Trophoblast cell (in vitro differentiated cells and primary cell): ENCODE data around the gene PCYT2.

Source experiments
- DNase-seq, 2 donors: peaks; one replicate each; pipeline ENCODE4 v3.0.0-alpha.2; 2016
- H2AFZ ChIP-seq: 2 replicates; pipeline ENCODE4 v1.6.1; 2013; ENCODE audit warnings: low read length, moderate library complexity, mild to moderate bottlenecking; ENCODE audit not compliant: insufficient read depth, poor library complexity
- H2AK5ac ChIP-seq: 2 replicates; pipeline ENCODE4 v1.6.1; 2013; ENCODE audit warnings: mild to moderate bottlenecking, low read length
- H2BK120ac ChIP-seq: 2 replicates; pipeline ENCODE4 v1.6.1; 2013; ENCODE audit warnings: low read length, mild to moderate bottlenecking, moderate library complexity; ENCODE audit not compliant: insufficient read depth, poor library complexity
- H2BK12ac ChIP-seq: 2 replicates; pipeline ENCODE4 v1.6.1; 2013; ENCODE audit warnings: mild to moderate bottlenecking, low read length, moderate library complexity
- H2BK5ac ChIP-seq: 2 replicates; pipeline ENCODE4 v1.6.1; 2013; ENCODE audit warnings: low read length, low read depth, moderate library complexity, mild to moderate bottlenecking; ENCODE audit not compliant: poor library complexity
- H3K14ac ChIP-seq: 2 replicates; pipeline ENCODE4 v1.6.1; 2013; ENCODE audit warnings: mild to moderate bottlenecking, low read length
- H3K18ac ChIP-seq: 2 replicates; pipeline ENCODE4 v1.6.1; 2013; ENCODE audit warnings: mild to moderate bottlenecking, low read length
- H3K23ac ChIP-seq: 2 replicates; pipeline ENCODE4 v1.6.1; 2013; ENCODE audit warnings: low read length
- H3K27ac ChIP-seq: 2 replicates; pipeline ENCODE4 v1.5.1; 2013; ENCODE audit warnings: low read depth, mild to moderate bottlenecking, inconsistent platforms, low read length, moderate library complexity
- H3K27me3 ChIP-seq: 2 replicates; pipeline ENCODE4 v1.6.1; 2013; ENCODE audit warnings: inconsistent platforms, mild to moderate bottlenecking, low read length, moderate library complexity; ENCODE audit not compliant: insufficient read depth
- H3K36me3 ChIP-seq, 2 experiments: 1 replicate in 1 of 2; 2 replicates in 1 of 2; pipeline ENCODE4 v1.6.1; 2013; ENCODE audit warnings: low read length in 2 of 2, mild to moderate bottlenecking in 2 of 2, moderate library complexity in 1 of 2; ENCODE audit not compliant: insufficient read depth in 2 of 2, control insufficient read depth in 1 of 2
- H3K4ac ChIP-seq: 2 replicates; pipeline ENCODE4 v1.6.1; 2013; ENCODE audit warnings: low read depth, mild to moderate bottlenecking, low read length, moderate library complexity
- H3K4me1 ChIP-seq, 2 experiments: 1 replicate in 1 of 2; 2 replicates in 1 of 2; pipeline ENCODE4 v1.6.1; 2013; ENCODE audit warnings: low read length in 2 of 2, mild to moderate bottlenecking in 2 of 2, moderate library complexity in 1 of 2; ENCODE audit not compliant: insufficient read depth in 2 of 2, control insufficient read depth in 1 of 2
- H3K4me2 ChIP-seq: 2 replicates; pipeline ENCODE4 v1.6.1; 2013; ENCODE audit warnings: inconsistent platforms, mild to moderate bottlenecking, low read length, moderate library complexity
- H3K4me3 ChIP-seq: 2 replicates; pipeline ENCODE4 v1.5.1; 2013; ENCODE audit warnings: mild to moderate bottlenecking, low read depth, low read length, inconsistent platforms
- H3K79me1 ChIP-seq: one replicate; pipeline ENCODE4 v1.6.1; 2013; ENCODE audit warnings: low read length
- H3K79me2 ChIP-seq: 2 replicates; pipeline ENCODE4 v1.6.1; 2013; ENCODE audit warnings: low read length, mild to moderate bottlenecking; ENCODE audit not compliant: control insufficient read depth, insufficient read depth, poor library complexity
- H3K9ac ChIP-seq: 2 replicates; pipeline ENCODE4 v1.6.1; 2013; ENCODE audit warnings: mild to moderate bottlenecking, low read length
- H3K9me3 ChIP-seq: 2 replicates; pipeline ENCODE4 v1.6.1; 2013; ENCODE audit warnings: low read depth, mild to moderate bottlenecking, control low read depth, inconsistent platforms, low read length; ENCODE audit not compliant: insufficient read depth
- H4K12ac ChIP-seq: 2 replicates; pipeline ENCODE4 v1.6.1; 2013; ENCODE audit warnings: low read depth, mild to moderate bottlenecking, low read length, moderate library complexity
- H4K8ac ChIP-seq: 2 replicates; pipeline ENCODE4 v1.6.1; 2013; ENCODE audit warnings: low read depth, mild to moderate bottlenecking, low read length, moderate library complexity
- H4K91ac ChIP-seq: one replicate; pipeline ENCODE4 v1.6.1; 2013; ENCODE audit warnings: low read depth, mild to moderate bottlenecking, low read length, moderate library complexity
- WGBS: extraction: QIAGEN DNeasy Blood & Tissue Kit; methylation state at CpG from one replicate; pipeline ENCODE4 v1.1.7; 2013; ENCODE audit warnings: missing lambda C conversion rate; ENCODE audit not compliant: insufficient read length, insufficient coverage; ENCODE audit errors: extremely low coverage; 5-methylcytosine and 5-hydroxymethylcytosine counted together

The PCYT2 gene

DNA sequence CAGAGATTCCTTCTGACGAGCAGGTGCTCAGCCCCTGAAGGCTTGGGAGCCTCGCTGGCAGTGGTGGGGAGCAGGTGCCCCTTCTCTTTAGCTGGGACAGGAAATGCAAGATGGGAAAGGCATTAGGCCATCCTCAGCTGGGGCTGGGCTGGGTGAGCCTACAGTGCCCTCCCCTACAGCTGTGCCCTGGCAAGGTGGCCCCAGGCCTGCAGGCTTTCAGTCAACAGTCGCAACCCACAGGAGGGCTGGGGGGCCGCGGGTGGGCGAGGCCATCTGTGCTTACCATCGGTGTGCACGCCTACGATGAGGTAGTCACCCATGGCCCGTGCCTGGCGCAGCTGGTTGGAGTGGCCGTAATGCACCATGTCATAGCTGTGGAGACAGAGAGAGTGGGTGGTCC lies 2.0 kb downstream of the PCYT2 start:
- no peak overlapping the region for H4K91ac ChIP-seq
- no peak overlapping the region for H2BK5ac ChIP-seq
- no peaks in the 10 kb centered on the region for H3K9me3 ChIP-seq
- no peak overlapping the region for H4K8ac ChIP-seq
- H3K4me2 ChIP-seq, result no peak overlapping the region
- no peak overlapping the region for H4K12ac ChIP-seq
- H3K23ac ChIP-seq, result no peak overlapping the region
- H3K36me3 ChIP-seq, result peaks cover 74 to 75% of the 10 kb centered on the region in 2 experiments
- no peak for DNase-seq
- H3K4me1 ChIP-seq, result peaks cover 6% of the 10 kb centered on the region in 2 experiments
- H3K27ac ChIP-seq, result no peak overlapping the region
- no CpG with 5 or more reads among the region's 12 CpGs for WGBS
- peaks cover 4% of the 10 kb centered on the region for H3K79me2 ChIP-seq
- no peak overlapping the region for H2AK5ac ChIP-seq
- no peaks in the 10 kb centered on the region for H3K27me3 ChIP-seq
- H3K9ac ChIP-seq, result no peak overlapping the region
- H2AFZ ChIP-seq, result no peak overlapping the region
- H3K18ac ChIP-seq, result peak overlapping the region; percentile 3
- H2BK12ac ChIP-seq, result no peak overlapping the region
- no peak overlapping the region for H3K4me3 ChIP-seq
- peaks cover 3% of the 10 kb centered on the region for H3K79me1 ChIP-seq
- H2BK120ac ChIP-seq, result no peak overlapping the region
- no peak overlapping the region for H3K14ac ChIP-seq
- H3K4ac ChIP-seq, result no peak overlapping the region

- no peak overlapping the region for H3K23ac ChIP-seq
- no peak overlapping the region for H2AK5ac ChIP-seq
- H3K79me1 ChIP-seq, result peaks cover 3% of the 10 kb centered on the region
- no peaks in the 10 kb centered on the region for H3K27me3 ChIP-seq
- no peak overlapping the region for H4K12ac ChIP-seq
- no peak overlapping the region for H3K4me3 ChIP-seq
- H2AFZ ChIP-seq, result no peak overlapping the region
- H3K18ac ChIP-seq, result no peak overlapping the region
- H3K4me2 ChIP-seq, result no peak overlapping the region
- H2BK12ac ChIP-seq, result no peak overlapping the region
- H3K4ac ChIP-seq, result no peak overlapping the region
- H3K27ac ChIP-seq, result no peak overlapping the region
- peaks cover 74 to 75% of the 10 kb centered on the region in 2 experiments for H3K36me3 ChIP-seq
- H4K91ac ChIP-seq, result no peak overlapping the region
- no peak overlapping the region for H2BK120ac ChIP-seq
- no peak overlapping the region for H4K8ac ChIP-seq
- H3K4me1 ChIP-seq, result peaks cover 6% of the 10 kb centered on the region in 2 experiments
- no peak overlapping the region for H3K14ac ChIP-seq
- WGBS, result no CpG with 5 or more reads among the region's 11 CpGs
- no peak overlapping the region for H2BK5ac ChIP-seq
- H3K79me2 ChIP-seq, result peaks cover 4% of the 10 kb centered on the region
- no peak overlapping the region for H3K9ac ChIP-seq
- H3K9me3 ChIP-seq, result no peaks in the 10 kb centered on the region
- DNase-seq, result no peak
These were observed 2.4 kb downstream of the PCYT2 start for GRCh38 chr17:81908793-81909192.

- no peak overlapping the region for H4K91ac ChIP-seq
- H2BK5ac ChIP-seq, result no peak overlapping the region
These were observed 3.7 kb downstream of the PCYT2 start for GRCh38 chr17:81907219-81908145.

GRCh38 chr17:81906476-81907218 lies 4.6 kb downstream of the PCYT2 start:
- Histone ChIP-seq H3K79me1 (peaks cover 6% of the 10 kb centered on the region), H2BK12ac (no peak overlapping the region)
- no CpG with 5 or more reads among the region's 15 CpGs for WGBS

More at GRCh38 chr17:81907219-81908145, 3.7 kb downstream of the PCYT2 start:
- H3K36me3 ChIP-seq, result peaks cover 65 to 71% of the 10 kb centered on the region in 2 experiments
- no peak overlapping the region for H3K9ac ChIP-seq
- H3K14ac ChIP-seq, result no peak overlapping the region
- H3K9me3 ChIP-seq, result peaks cover 2% of the 10 kb centered on the region
- H3K18ac ChIP-seq, result no peak overlapping the region
- H3K4me1 ChIP-seq, result peaks cover 6 to 12% of the 10 kb centered on the region in 2 experiments
- H2BK120ac ChIP-seq, result no peak overlapping the region
- H2BK12ac ChIP-seq, result no peak overlapping the region
- no peak overlapping the region for H4K8ac ChIP-seq
- no peak overlapping the region for H2AFZ ChIP-seq
- no peaks in the 10 kb centered on the region for H3K27me3 ChIP-seq
- no peak for DNase-seq
- no peak overlapping the region for H3K4ac ChIP-seq
- H3K4me2 ChIP-seq, result no peak overlapping the region
- no peak overlapping the region for H3K27ac ChIP-seq
- H3K79me2 ChIP-seq, result peaks cover 4% of the 10 kb centered on the region
- H3K79me1 ChIP-seq, result peaks cover 4% of the 10 kb centered on the region
- no peak overlapping the region for H2AK5ac ChIP-seq
- H3K23ac ChIP-seq, result no peak overlapping the region
- H3K4me3 ChIP-seq, result no peak overlapping the region
- no peak overlapping the region for H4K12ac ChIP-seq
- WGBS, result no CpG with 5 or more reads among the region's 26 CpGs

More at GRCh38 chr17:81906476-81907218, 4.6 kb downstream of the PCYT2 start:
- Histone ChIP-seq H4K12ac (no peak overlapping the region), H2BK120ac (no peak overlapping the region), H4K91ac (no peak overlapping the region), H3K4me1 (peaks cover 9 to 19% of the 10 kb centered on the region in 2 experiments), H3K9ac (no peak overlapping the region), H3K36me3 (peaks cover 57 to 65% of the 10 kb centered on the region in 2 experiments), H3K4me3 (no peak overlapping the region), H3K27ac (no peak overlapping the region), H2AFZ (no peak overlapping the region), H3K27me3 (peaks cover 5% of the 10 kb centered on the region), H3K14ac (no peak overlapping the region), H3K23ac (no peak overlapping the region), H4K8ac (no peak overlapping the region), H3K9me3 (peaks cover 3% of the 10 kb centered on the region), H3K79me2 (peaks cover 4% of the 10 kb centered on the region), H3K18ac (no peak overlapping the region), H2BK5ac (no peak overlapping the region), H3K4ac (no peak overlapping the region), H3K4me2 (no peak overlapping the region), H2AK5ac (no peak overlapping the region)
- DNase-seq, result no peak
